Activated effector memory CD4-positive, alpha-beta T cell treated with anti-CD3 and anti-CD28 coated beads, Interleukin-2, amount 50 U/mL, for 16 hours (primary cell): ENCODE results near the gene FANCL.
"Not testable (repeated sequence)": the region's sequence is repeated elsewhere in the genome, so short reads cannot be mapped to it uniquely, and the experiment has no call there.

ENCODE experiments used
- DNase-seq: peaks from one replicate; pipeline ENCODE4 v3.0.0-alpha.2; 2020

FANCL gene

DNA sequence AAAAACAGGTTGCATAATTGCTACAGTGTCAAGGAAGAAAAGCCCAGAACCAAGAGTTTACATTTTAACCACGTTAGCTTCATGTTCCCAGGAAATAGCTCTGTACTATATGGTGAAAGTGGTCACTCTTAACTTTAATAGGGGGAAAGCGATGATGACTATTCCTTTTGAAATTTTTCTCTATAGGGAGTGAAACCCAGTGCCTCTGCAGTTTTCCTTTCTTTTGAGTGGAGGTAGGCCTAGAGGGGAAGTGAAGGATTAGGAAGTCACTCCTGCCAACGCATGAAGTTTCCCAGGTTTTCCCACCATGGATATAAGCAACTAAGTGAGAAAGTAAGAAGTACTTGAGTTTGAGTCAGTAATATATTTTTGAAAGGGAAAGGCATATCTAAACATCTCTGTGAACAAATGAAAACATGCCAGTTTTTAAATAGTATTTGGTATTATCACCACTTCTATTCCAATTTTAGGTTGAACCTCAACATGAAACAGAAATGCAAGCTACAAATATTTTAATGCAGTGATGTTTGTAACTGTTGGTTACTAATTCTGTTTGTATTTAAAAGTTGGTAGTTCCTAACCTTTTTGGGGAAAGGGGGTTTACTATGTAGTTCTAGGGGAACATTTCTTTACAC lies 102.6 kb downstream of the FANCL start:
- no peak for DNase-seq

DNA sequence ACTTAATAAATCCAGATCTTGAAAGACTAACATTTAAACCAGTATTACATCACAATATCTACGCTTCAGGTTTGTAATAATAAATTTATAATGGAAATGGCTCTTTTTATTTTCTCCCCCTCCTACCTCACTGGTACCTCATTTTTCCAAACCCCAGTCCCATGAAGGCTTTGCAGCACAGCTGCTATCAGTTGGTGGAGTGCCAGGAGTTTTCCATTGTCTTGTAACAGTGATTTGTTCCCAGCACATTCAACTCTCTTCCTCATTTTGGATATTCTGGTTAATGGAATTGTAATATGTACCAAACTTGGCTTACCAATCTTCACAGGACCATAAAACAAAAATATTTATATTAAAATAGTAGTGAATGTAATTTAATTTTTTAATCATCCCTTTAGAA lies 103.3 kb downstream of the FANCL start:
- DNase-seq: no peak

DNA sequence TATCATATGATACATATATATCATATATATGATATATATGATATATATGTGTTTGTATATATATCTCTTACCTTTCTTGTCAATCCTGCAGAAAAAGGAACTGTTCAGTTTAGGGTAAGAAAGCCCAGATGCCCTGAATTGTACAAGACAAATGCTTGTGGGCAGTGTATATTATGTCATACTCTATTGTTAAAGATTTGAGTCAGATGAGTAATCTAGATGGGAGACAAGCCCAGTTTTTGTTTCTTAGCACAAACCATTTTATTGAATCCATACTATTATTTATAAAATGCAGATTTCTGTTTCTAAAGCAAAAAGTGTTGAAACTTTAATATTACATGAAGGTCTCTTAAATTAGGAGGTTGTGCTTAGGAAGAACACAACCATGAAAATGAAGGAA lies 103.9 kb downstream of the FANCL start:
- no peak for DNase-seq

DNA sequence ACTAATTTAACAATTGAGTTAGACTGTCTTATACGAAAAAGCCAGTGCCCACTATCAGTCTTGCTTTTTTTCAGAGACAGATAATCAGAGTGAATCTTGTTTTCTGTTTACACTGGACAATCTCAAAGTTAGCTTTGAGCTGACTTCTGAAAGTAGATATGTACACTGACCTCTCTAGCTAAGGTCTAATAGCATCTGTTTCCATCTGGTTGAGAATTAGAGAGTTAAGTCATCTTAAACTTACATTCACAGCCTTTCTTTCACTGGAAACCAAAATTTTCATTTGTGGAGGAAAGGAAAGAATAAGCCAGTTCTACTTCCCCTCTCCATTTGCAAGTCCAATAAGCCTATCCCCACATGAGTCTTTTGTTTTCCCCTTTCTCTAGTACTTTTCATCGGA lies 105.3 kb downstream of the FANCL start:
- DNase-seq: no peak

DNA sequence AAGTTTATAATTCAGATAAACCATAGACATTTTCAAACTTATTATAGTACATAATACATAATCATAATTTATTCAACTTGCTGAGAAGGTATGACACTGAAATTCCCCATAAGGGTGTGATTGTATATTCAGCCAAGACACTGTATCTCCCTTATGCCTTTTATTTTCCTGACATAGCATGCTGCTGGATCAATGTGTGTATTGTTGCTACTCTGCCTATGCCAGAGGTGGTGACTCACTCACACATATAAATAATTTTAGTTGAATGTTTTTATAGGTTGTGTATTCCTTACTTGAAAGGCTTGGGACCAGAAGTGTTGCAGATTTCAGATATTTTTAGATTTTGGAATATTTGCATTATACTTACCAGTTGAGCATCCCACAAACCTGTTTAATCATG lies 107.7 kb downstream of the FANCL start:
- no peak for DNase-seq

DNA sequence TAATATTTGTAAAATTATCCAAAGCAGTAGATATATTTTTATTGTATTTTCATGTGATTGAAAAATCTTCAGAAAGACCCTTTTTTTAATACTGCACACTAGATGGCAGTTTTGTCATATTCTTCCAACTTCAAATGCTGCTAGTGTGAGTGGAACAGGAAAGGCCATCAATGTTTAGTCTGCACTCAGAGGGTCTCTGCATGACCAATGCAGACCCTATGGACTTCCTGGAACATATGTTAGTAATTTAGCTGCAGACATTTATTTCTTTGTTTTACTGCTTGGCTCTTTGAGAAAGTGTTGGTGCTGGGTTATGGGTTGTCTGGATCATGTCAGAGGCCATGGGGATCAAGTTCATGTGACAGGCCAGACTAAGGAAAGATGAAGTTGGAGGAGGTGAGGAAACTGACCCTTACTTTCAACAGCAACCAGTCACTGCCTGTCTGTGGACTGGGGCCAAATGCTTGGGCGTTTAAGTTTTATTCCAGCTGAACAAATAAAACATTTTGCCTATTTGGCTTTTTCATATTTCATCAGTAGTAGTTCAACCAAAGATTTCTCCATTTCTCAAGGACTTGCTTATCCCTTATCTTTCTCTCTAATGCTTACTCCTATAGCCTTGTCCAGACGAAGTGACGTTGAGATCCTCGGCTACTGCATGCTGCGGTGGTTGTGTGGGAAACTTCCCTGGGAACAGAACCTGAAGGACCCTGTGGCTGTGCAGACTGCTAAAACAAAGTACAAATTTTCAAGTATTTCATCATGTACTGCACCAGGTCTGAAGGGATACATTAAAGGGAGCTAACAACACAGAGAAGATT lies 109.7 kb downstream of the FANCL start:
- no peak for DNase-seq

DNA sequence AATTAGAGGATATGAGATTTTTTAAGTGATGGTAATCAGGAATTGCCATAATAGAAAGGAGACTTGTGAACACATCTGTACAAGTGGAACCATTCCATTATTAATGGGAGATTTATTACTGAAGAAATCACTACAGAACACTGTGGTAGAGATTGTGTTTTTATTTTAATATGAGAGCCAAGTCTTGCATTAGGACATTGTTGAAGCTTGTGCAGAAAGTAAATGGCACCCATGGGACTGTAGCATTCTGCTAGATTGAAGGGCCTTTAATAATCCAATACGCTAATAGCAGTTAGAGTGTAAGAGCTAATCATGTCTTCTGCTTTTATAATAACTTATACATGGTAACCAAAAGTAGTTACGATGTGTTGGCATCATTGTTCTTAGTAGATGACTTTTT lies 110.9 kb downstream of the FANCL start:
- no peak for DNase-seq

DNA sequence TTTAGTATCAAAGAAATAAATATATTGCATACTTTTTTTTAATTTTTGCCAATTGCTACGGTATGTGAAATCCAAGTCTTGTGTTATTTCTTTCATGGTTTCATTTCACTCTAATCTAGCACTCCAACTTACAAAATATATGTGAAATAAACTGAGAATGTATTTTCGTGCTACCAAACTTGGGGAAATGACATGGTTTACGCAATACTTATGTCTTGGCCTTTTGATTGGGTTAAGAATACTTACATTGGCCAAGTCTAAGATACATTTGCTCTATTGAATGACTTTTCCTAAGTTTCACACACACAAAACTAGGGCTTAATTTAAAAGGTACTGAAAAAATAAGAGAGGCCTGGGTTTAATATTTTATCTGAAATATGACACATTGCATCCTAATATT lies 114.0 kb downstream of the FANCL start:
- DNase-seq: no peak

DNA sequence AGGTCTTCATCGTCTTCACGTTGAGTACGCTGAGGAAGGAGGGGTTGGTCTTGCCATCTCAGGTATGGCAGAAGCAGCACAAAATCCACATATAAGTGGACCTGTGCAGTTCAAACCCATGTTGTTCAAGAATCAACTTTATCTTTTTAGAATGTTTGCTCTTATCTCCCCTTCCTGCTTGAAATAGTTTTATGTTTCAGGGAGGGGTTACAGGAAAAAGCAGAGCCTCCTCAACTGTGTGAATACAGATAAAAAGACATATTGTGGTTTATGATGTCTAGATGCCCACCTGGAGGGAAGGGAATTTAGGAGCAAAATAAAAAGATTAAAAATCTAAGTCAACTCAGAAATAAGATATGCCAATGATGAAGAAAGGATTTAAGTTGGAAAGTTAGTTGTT lies 118.6 kb downstream of the FANCL start:
- DNase-seq: no peak

DNA sequence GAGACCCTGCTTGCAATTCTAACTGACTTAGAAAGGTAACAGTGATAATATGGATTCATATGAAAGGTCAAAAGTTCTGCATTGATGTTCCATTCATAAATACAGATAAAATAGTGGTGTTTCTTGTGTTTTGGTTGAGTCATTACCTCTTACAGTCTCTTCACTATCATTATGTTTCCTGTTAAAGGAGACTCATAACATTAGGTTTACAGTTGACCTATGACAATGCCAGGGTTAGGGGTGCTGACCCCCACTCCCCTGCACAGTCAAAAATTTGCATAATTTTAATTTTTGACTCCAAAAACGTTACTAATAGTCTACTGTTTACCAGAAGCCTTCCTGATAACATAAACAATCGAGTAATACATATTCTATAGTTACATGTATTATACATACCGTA lies 119.1 kb downstream of the FANCL start:
- DNase-seq: no peak

DNA sequence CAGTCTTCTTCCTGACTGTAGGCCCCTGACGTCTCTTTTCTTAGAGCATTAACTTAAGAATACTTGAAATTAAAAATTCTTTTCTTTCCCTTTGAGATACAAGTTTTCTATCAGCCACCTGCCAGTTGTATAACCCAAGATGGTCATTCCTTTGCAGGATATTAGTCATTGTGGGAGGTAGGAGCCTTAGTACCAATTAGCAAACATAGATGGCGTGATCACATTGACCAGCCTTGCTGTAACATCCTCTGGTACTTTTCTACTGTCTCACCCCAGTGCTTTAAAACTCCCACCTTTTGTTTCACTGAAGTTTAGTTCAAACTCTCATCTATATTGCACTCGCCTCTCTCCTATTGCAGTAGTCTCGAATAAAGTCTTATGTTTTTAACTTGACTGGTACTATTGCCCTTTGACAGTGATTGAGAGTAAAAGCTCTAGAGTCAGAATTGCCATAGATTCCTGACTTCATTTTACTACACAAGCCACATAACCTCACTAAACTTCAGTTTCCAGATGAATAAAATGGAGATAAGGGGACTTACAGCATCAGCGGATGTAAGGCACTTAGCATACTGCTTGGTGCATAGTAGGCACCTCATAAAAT lies 120.4 kb downstream of the FANCL start:
- DNase-seq: no peak

DNA sequence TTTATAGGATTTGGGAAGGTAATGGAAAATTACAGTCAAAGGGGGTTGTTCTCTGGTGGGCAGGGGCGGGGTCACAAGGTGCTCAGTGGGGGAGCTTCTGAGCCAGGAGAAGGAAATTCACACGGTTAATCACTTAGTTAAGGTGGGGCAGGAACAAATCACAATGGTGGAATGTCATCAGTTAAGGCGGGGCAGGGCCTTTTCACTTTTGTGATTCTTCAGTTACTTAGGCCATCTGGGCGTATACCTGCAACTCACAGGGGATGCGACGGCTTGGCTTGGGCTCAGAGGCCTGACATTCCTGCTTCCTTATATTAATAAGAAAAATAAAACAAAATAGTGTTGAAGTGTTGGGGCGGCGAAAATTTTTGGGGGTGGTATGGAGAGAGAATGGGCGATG lies 127.6 kb downstream of the FANCL start:
- not testable (repeated sequence) for DNase-seq

DNA sequence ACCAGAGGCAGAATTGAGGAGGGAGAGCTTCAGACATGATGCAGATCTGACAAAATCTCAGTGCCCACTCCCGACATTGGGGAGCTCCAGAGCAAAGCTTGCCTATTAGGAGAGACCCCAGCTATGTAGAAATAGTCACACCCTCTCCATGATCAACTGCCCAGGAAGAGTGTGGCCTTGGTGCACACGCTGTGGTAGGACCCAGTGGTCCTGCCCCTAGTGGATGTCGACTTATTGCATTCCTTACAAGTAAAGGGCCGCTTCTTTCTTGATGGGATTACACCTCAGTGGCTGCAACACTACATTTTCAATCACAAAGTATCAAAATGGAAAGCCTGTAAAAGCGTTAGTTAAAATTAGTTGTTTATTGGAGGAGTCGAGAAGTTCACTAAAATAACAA lies 130.4 kb downstream of the FANCL start:
- DNase-seq: no peak

DNA sequence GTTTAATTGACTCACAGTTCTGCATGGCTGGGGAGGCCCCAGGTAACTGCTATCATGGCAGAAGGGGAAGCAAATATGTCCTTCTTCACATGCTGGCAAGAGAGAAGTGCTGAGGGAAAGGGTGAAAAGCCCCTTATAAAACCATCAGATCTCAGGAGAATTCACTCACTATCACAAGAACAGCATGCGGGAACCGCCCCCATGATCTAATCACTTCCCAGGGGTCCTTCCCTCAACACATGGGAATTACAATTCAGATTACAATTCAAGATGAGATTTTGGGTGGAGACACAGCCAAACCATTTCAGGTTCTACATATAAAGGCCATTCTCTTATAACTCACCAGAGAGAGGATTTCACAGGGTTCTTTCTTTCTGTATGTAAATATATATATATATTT lies 131.6 kb downstream of the FANCL start:
- no peak for DNase-seq
